ENCODE measurements around the gene OPN1MW3. TPM values are rescaled to one million over a fixed set of nuclear protein-coding genes. Genes with fewer than 3 reads are reported as not detected.
"Not testable (repeated sequence)": the region's sequence is repeated elsewhere in the genome, so short reads cannot be mapped to it uniquely, and the experiment has no call there.

The OPN1MW3 gene
- total and polyA plus RNA-seq, 8 donors, result not detected

- Histone ChIP-seq H3K4me1 (no peaks in the 10 kb centered on the region), H3K27ac (no peak within 1 kb of the TSS), H3K27me3 (no peaks in the 10 kb centered on the region), H3K4me3 (no peak within 1 kb of the TSS), H3K9me3 (peaks cover 0 to 11% (median 3%) of the 10 kb centered on the region in 4 donors), H3K36me3 (no peaks in the 10 kb centered on the region)
- TF ChIP-seq POLR2A (IDR thresholded peaks at IDR 0.05), result no peak
- no peak for TF ChIP-seq EP300 (IDR thresholded peaks at IDR 0.05)
- TF ChIP-seq POLR2AphosphoS5 (IDR thresholded peaks at IDR 0.05), result no peak
- no peak for TF ChIP-seq CTCF (IDR thresholded peaks at IDR 0.05)
- DNase-seq, result no peak
- WGBS, 5 donors, result 95 to 97% (median 96%) methylated on average over 24 to 37 of the region's 37 CpGs
- intact Hi-C loops (cut with DNase I; ENCODE audit: low total_unique reads), result no loop called here
These were observed 38.4 kb downstream of the OPN1MW3 start, which contains the start of gene TKTL1 for GRCh38 chrX:154295664-154296310. TSS of gene TKTL1 (plus strand) at chrX:154295795. CDS start at chrX:154295860, 65 bp downstream.

- peaks cover 0 to 11% (median 3%) of the 10 kb centered on the region in 4 donors for H3K9me3 ChIP-seq
- H3K4me3 ChIP-seq, result no peak overlapping the region
- H3K27ac ChIP-seq, result no peak overlapping the region
- intact Hi-C loops (cut with DNase I; ENCODE audit: low total_unique reads), result no loop called here
- H3K4me1 ChIP-seq, result no peaks in the 10 kb centered on the region
- DNase-seq, result no peak
- H3K36me3 ChIP-seq, result no peaks in the 10 kb centered on the region
- no peaks in the 10 kb centered on the region for H3K27me3 ChIP-seq
- WGBS, 5 donors, result 84 to 92% (median 89%) methylated on average over 18 of the region's 18 CpGs
- no peak for TF ChIP-seq POLR2AphosphoS5 (IDR thresholded peaks at IDR 0.05)
- no peak for TF ChIP-seq EP300 (IDR thresholded peaks at IDR 0.05)
- no peak for TF ChIP-seq POLR2A (IDR thresholded peaks at IDR 0.05)
- TF ChIP-seq CTCF (IDR thresholded peaks at IDR 0.05), result no peak
These were observed 39.3 kb downstream of the OPN1MW3 start for GRCh38 chrX:154296731-154297130.

- H3K9me3 ChIP-seq, result peaks cover 0 to 11% (median 3%) of the 10 kb centered on the region in 4 donors
- no peaks in the 10 kb centered on the region for H3K27me3 ChIP-seq
- no peaks in the 10 kb centered on the region for H3K36me3 ChIP-seq
- no peak for DNase-seq
- no peaks in the 10 kb centered on the region for H3K4me1 ChIP-seq
- H3K4me3 ChIP-seq, result no peak overlapping the region
- 62 to 77% (median 74%) methylated on average over 7 of the region's 7 CpGs for WGBS, 5 donors
- intact Hi-C loops (cut with DNase I; ENCODE audit: low total_unique reads), result no loop called here
- no peak overlapping the region for H3K27ac ChIP-seq
- no peak for TF ChIP-seq POLR2A (IDR thresholded peaks at IDR 0.05)
- TF ChIP-seq EP300 (IDR thresholded peaks at IDR 0.05), result no peak
- no peak for TF ChIP-seq POLR2AphosphoS5 (IDR thresholded peaks at IDR 0.05)
- TF ChIP-seq CTCF (IDR thresholded peaks at IDR 0.05), result no peak
These were observed 40.9 kb downstream of the OPN1MW3 start for GRCh38 chrX:154298312-154298711.

GRCh38 chrX:154300816-154301215 lies 43.4 kb downstream of the OPN1MW3 start:
- Histone ChIP-seq H3K9me3 (peaks cover 0 to 7% (median 3%) of the 10 kb centered on the region in 4 donors), H3K36me3 (no peaks in the 10 kb centered on the region), H3K27ac (no peak overlapping the region), H3K4me1 (no peaks in the 10 kb centered on the region), H3K4me3 (no peak overlapping the region), H3K27me3 (peaks cover 0 to 14% (median 0%) of the 10 kb centered on the region in 3 donors)
- TF ChIP-seq EP300 (IDR thresholded peaks at IDR 0.05) (no peak), CTCF (IDR thresholded peaks at IDR 0.05) (no peak), POLR2AphosphoS5 (IDR thresholded peaks at IDR 0.05) (no peak), POLR2A (IDR thresholded peaks at IDR 0.05) (no peak)
- WGBS, 5 donors, result 85 to 90% (median 88%) methylated on average over 6 to 8 of the region's 8 CpGs
- intact Hi-C loops (cut with DNase I; ENCODE audit: low total_unique reads), result no loop called here
- DNase-seq, result no peak

GRCh38 chrX:154302998-154303397 lies 45.6 kb downstream of the OPN1MW3 start:
- intact Hi-C loops (cut with DNase I; ENCODE audit: low total_unique reads); H3K9me3 ChIP-seq; H3K4me3 ChIP-seq; H3K27ac ChIP-seq; H3K4me1 ChIP-seq; DNase-seq; H3K36me3 ChIP-seq: not testable (repeated sequence)
- WGBS, 5 donors, result 77 to 89% (median 82%) methylated on average over 7 of the region's 7 CpGs
- H3K27me3 ChIP-seq, result peaks cover 0 to 19% (median 0%) of the 10 kb centered on the region in 3 donors

Data from stomach (tissue), 9 donors.